Hematopoietic multipotent progenitor cell treated with erythropoietin and hydrocortisone succinate and interleukin-3 and kit ligand, for 4 days (in vitro differentiated cells): ENCODE results near the gene PSMC3IP.

ENCODE experiments used
- DNase-seq: peaks from one replicate; pipeline ENCODE4 v3.0.0-alpha.2; 2015

Gene PSMC3IP

GRCh38 chr17:42537156-42537805 lies 40.2 kb downstream of the PSMC3IP start:
- no peak for DNase-seq

GRCh38 chr17:42536372-42537155 lies 41.0 kb downstream of the PSMC3IP start:
- DNase-seq = peak; percentile 91

GRCh38 chr17:42536048-42536371 lies 41.5 kb downstream of the PSMC3IP start, which contains the start of gene NAGLU:
TSS of gene NAGLU (plus strand) at chr17:42536241. CDS start at chr17:42536273, 32 bp downstream.
- DNase-seq = peak; percentile 98

- no peak for DNase-seq
Observed at GRCh38 chr17:42535155-42536047, 42.1 kb downstream of the PSMC3IP start.

GRCh38 chr17:42531455-42532354 lies 45.8 kb downstream of the PSMC3IP start:
- DNase-seq = peak; percentile 79

GRCh38 chr17:42530952-42531454 lies 46.5 kb downstream of the PSMC3IP start:
- no peak for DNase-seq

DNA sequence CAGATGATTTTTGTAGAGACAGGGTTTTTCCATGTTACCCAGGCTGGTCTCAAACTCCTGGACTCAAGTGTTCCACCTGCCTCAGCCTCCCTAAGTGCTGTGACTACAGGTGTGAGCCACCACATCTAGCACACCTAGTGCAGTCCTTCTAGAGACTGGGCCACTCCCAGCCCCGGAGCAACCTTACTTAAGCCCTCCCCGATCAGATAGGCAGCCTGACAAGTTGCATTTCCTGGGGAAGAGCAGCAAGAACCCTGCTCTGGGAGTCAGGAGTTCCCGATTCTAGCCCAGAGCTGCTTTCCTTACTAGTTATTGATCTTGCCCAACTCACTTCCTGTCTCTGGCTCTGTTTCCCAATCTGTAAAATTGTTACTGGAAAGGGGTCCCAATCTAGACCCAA lies 48.5 kb downstream of the PSMC3IP start:
- no peak for DNase-seq

DNA sequence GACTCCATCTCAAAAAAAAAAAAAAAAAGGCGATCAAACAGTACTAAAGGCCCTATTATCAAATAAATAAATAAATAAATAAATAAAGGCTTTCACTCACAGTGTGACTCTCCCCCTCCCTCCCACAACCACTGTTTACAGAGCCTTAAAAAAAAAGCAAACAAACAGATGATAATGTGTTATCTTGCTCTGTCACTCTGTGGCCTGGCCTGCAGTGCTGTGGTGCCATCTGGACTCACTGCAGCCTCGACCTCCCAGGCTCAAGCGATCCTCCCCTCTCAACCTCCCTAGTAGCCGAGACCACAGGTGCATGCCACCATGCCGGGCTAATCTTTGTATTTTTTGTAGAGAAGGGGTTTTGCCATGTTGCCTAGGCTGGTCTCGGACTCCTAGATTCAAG lies 49.6 kb downstream of the PSMC3IP start:
- no peak for DNase-seq

GRCh38 chr17:42526031-42526444 lies 51.5 kb downstream of the PSMC3IP start:
- DNase-seq = no peak

GRCh38 chr17:42525221-42525620 lies 52.3 kb downstream of the PSMC3IP start:
- DNase-seq = no peak

GRCh38 chr17:42522798-42523278 lies 54.7 kb downstream of the PSMC3IP start:
- no peak for DNase-seq
